IMR-90 (cell line): Measurements from ENCODE around the gene DUSP14. TPM values are rescaled to one million over a fixed set of nuclear protein-coding genes. Genes with fewer than 3 reads are reported as not detected.

Experiments
- ATAC-seq: fragments of 200-7000 bp; cut with Tn5 transposase; 2 replicates; pipeline ENCODE4 v1.9.1; 2020; ENCODE audit warnings: low read depth, mild to moderate bottlenecking, moderate library complexity
- BruUV-seq: library from RNA; stranded (reverse); fragments of 400-500 nt; replicated peaks from 2 replicates; lab custom pipeline; 2021; lab: Mats Ljungman, UMichigan
- CTCF ChIA-PET: fragments of 300-600 bp; formaldehyde crosslinking; extraction: SDS; loops from one replicate; lab custom pipeline; 2021; ENCODE audit warnings: antibody characterized with exemption; lab: Yijun Ruan, JAX
- POLR2A ChIA-PET: fragments of 300-600 bp; sonication (Branson Sonifier 250); formaldehyde crosslinking; loops from one replicate; lab custom pipeline; 2022; ENCODE audit warnings: antibody characterized with exemption; ENCODE audit not compliant: unreplicated experiment; lab: Charles Lee
- DNase-seq: peaks from one replicate; pipeline ENCODE4 v3.0.0; 2013
- H2AFZ ChIP-seq: replicated peaks from 2 replicates; pipeline ENCODE3; 2013; ENCODE audit warnings: low read length, mild to moderate bottlenecking; ENCODE audit not compliant: poor library complexity
- H2AK5ac ChIP-seq: 2 replicates; pipeline ENCODE4 v1.6.1; 2013; ENCODE audit warnings: low read depth, low read length, inconsistent platforms
- H2AK9ac ChIP-seq: replicated peaks from 2 replicates; pipeline ENCODE3; 2013; ENCODE audit warnings: mild to moderate bottlenecking, low read depth, low read length, moderate library complexity; ENCODE audit not compliant: poor library complexity
- H2BK120ac ChIP-seq: 2 replicates; pipeline ENCODE4 v1.6.1; 2013; ENCODE audit warnings: low read depth, low read length, inconsistent platforms
- H2BK15ac ChIP-seq: 3 replicates; pipeline ENCODE4 v1.6.1; 2013; ENCODE audit warnings: low read depth, low read length, inconsistent platforms
- H2BK20ac ChIP-seq: 2 replicates; pipeline ENCODE4 v1.6.1; 2013; ENCODE audit warnings: low read depth, mild to moderate bottlenecking, inconsistent platforms, low read length, moderate library complexity
- H2BK5ac ChIP-seq: 2 replicates; pipeline ENCODE4 v1.6.1; 2013; ENCODE audit warnings: mild to moderate bottlenecking, low read depth, low read length, inconsistent platforms; ENCODE audit not compliant: poor library complexity, severe bottlenecking
- H3K14ac ChIP-seq: replicated peaks from 2 replicates; pipeline ENCODE4 v1.6.1; 2013; ENCODE audit warnings: low read depth, low read length, inconsistent platforms
- H3K18ac ChIP-seq: 2 replicates; pipeline ENCODE4 v1.6.1; 2013; ENCODE audit warnings: low read depth, low read length, control low read depth
- H3K23ac ChIP-seq: 2 replicates; pipeline ENCODE4 v1.6.1; 2013; ENCODE audit warnings: low read depth, low read length, inconsistent platforms
- H3K27ac ChIP-seq: 2 replicates; pipeline ENCODE4 v1.5.1; 2013; ENCODE audit warnings: mild to moderate bottlenecking, control low read depth, low read length; ENCODE audit not compliant: insufficient read depth
- H3K27me3 ChIP-seq: 2 replicates; pipeline ENCODE4 v1.6.1; 2013; ENCODE audit warnings: low read length; ENCODE audit not compliant: control insufficient read depth, insufficient read depth
- H3K36me3 ChIP-seq: 2 replicates; pipeline ENCODE4 v1.6.1; 2013; ENCODE audit warnings: low read length, mixed read lengths; ENCODE audit not compliant: control insufficient read depth, insufficient read depth
- H3K4ac ChIP-seq: 2 replicates; pipeline ENCODE4 v1.6.1; 2013; ENCODE audit warnings: low read depth, low read length, inconsistent platforms
- H3K4me1 ChIP-seq: 2 replicates; pipeline ENCODE4 v1.6.1; 2013; ENCODE audit warnings: low read length, mixed read lengths; ENCODE audit not compliant: control insufficient read depth, insufficient read depth
- H3K4me2 ChIP-seq: 2 replicates; pipeline ENCODE4 v1.6.1; 2013; ENCODE audit warnings: low read depth, mild to moderate bottlenecking, control low read depth, low read length, moderate library complexity
- H3K4me3 ChIP-seq: 2 replicates; pipeline ENCODE4 v1.5.1; 2013; ENCODE audit warnings: low read depth, mild to moderate bottlenecking, control low read depth, low read length, moderate library complexity; ENCODE audit not compliant: insufficient read depth
- H3K56ac ChIP-seq: 2 replicates; pipeline ENCODE4 v1.6.1; 2013; ENCODE audit warnings: low read length, inconsistent platforms; ENCODE audit not compliant: insufficient read depth; ENCODE audit errors: extremely low read depth
- H3K79me1 ChIP-seq, 2 experiments: 2 replicates each; pipeline ENCODE4 v1.6.1; 2013; ENCODE audit warnings: low read length in 2 of 2, inconsistent platforms in 1 of 2, low read depth in 1 of 2
- H3K9ac ChIP-seq: 2 replicates; pipeline ENCODE4 v1.6.1; 2013; ENCODE audit warnings: low read depth, low read length, control low read depth
- H3K9me1 ChIP-seq: 2 replicates; pipeline ENCODE4 v1.6.1; 2013; ENCODE audit warnings: low read length, inconsistent platforms; ENCODE audit not compliant: insufficient read depth
- H3K9me3 ChIP-seq: 2 replicates; pipeline ENCODE4 v1.6.1; 2013; ENCODE audit warnings: low read length; ENCODE audit not compliant: control insufficient read depth, insufficient read depth
- H4K20me1 ChIP-seq: 2 replicates; pipeline ENCODE4 v1.6.1; 2013; ENCODE audit warnings: low read length, inconsistent platforms; ENCODE audit not compliant: insufficient read depth
- H4K5ac ChIP-seq: 2 replicates; pipeline ENCODE4 v1.6.1; 2013; ENCODE audit warnings: mild to moderate bottlenecking, low read depth, low read length, control low read depth
- H4K8ac ChIP-seq, 2 experiments: 2 replicates each; pipeline ENCODE4 v1.6.1; 2013; ENCODE audit warnings: low read depth in 2 of 2, low read length in 2 of 2, control low read depth in 1 of 2, inconsistent platforms in 1 of 2
- H4K91ac ChIP-seq: 2 replicates; pipeline ENCODE4 v1.6.1; 2013; ENCODE audit warnings: low read depth, low read length, inconsistent platforms; ENCODE audit not compliant: insufficient read depth
- BHLHE40 ChIP-seq: fragments of 150-350 bp; IDR thresholded peaks from 2 replicates; pipeline ENCODE4 v1.6.1; 2016; ENCODE audit warnings: mild to moderate bottlenecking, low read depth, low read length
- CEBPB ChIP-seq: IDR thresholded peaks from 2 replicates; pipeline ENCODE4 v1.6.1; 2012; ENCODE audit warnings: low read depth, low read length, improper control_type of control experiment
- CHD1 ChIP-seq: IDR thresholded peaks from 2 replicates; pipeline ENCODE4 v1.6.1; 2012; ENCODE audit warnings: low read depth, low read length, improper control_type of control experiment
- CTCF ChIP-seq: conservative IDR thresholded peaks from 2 replicates; pipeline ENCODE4 v1.5.1; 2012; ENCODE audit warnings: mild to moderate bottlenecking, low read depth, low read length, improper control_type of control experiment
- ELK1 ChIP-seq: fragments of 150-350 bp; IDR thresholded peaks from 2 replicates; pipeline ENCODE4 v1.6.1; 2016; ENCODE audit warnings: low read depth, mild to moderate bottlenecking, low read length, moderate library complexity, borderline replicate concordance
- FOS ChIP-seq: fragments of 150-350 bp; IDR thresholded peaks from 2 replicates; pipeline ENCODE4 v1.6.1; 2016; ENCODE audit warnings: low read depth, low read length
- MAFK ChIP-seq: IDR thresholded peaks from 2 replicates; pipeline ENCODE4 v1.6.1; 2012; ENCODE audit warnings: low read depth, low read length, improper control_type of control experiment
- MAZ ChIP-seq: IDR thresholded peaks from 2 replicates; pipeline ENCODE4 v1.6.1; 2012; ENCODE audit warnings: low read depth, mild to moderate bottlenecking, low read length, improper control_type of control experiment, moderate library complexity, borderline replicate concordance
- MXI1 ChIP-seq: IDR thresholded peaks from 2 replicates; pipeline ENCODE4 v1.6.1; 2012; ENCODE audit warnings: low read depth, mild to moderate bottlenecking, low read length, moderate library complexity, borderline replicate concordance
- NFE2L2 ChIP-seq: fragments of 150-350 bp; IDR thresholded peaks from 2 replicates; pipeline ENCODE4 v1.6.1; 2016; ENCODE audit warnings: low read depth, mild to moderate bottlenecking, low read length
- POLR2A ChIP-seq: IDR thresholded peaks from 2 replicates; pipeline ENCODE4 v1.6.1; 2012; ENCODE audit warnings: mild to moderate bottlenecking, low read depth, low read length
- RAD21 ChIP-seq: IDR thresholded peaks from 2 replicates; pipeline ENCODE4 v1.6.1; 2012; ENCODE audit warnings: low read length, improper control_type of control experiment
- RCOR1 ChIP-seq: IDR thresholded peaks from 2 replicates; pipeline ENCODE4 v1.6.1; 2012; ENCODE audit warnings: mild to moderate bottlenecking, low read length, improper control_type of control experiment; ENCODE audit not compliant: insufficient replicate concordance
- RFX5 ChIP-seq: IDR thresholded peaks from 2 replicates; pipeline ENCODE4 v1.8.0; 2012; ENCODE audit warnings: low read depth, mild to moderate bottlenecking, low read length, moderate library complexity
- SMC3 ChIP-seq: fragments of 150-350 bp; IDR thresholded peaks from 2 replicates; pipeline ENCODE4 v1.6.1; 2016; ENCODE audit warnings: low read depth, mild to moderate bottlenecking, antibody characterized with exemption, low read length, moderate library complexity
- USF2 ChIP-seq: fragments of 150-350 bp; IDR thresholded peaks from 2 replicates; pipeline ENCODE4 v1.6.1; 2017; ENCODE audit warnings: mild to moderate bottlenecking, antibody characterized with exemption, low read length, low read depth
- WGBS, 2 experiments: methylation state at CpG; one replicate each; pipeline versions ENCODE4 v1.1.5 to v1.1.7; 2013; ENCODE audit warnings: missing lambda C conversion rate in 2 of 2; ENCODE audit not compliant: insufficient read length in 1 of 2; ENCODE audit errors: extremely low coverage in 2 of 2; 5-methylcytosine and 5-hydroxymethylcytosine counted together
- dilution Hi-C: fragments of 300-500 bp; cut with HindIII; formaldehyde crosslinking; loops from one replicate; pipeline ENCODE4 v1.14.3; 2018; ENCODE audit warnings: low sequenced_read_pairs; ENCODE audit not compliant: unreplicated experiment
- in situ Hi-C: fragments of 300-500 bp; cut with MboI; formaldehyde crosslinking; loops from 3 replicates; pipeline ENCODE4 v1.14.3; 2019; ENCODE audit warnings: low sequenced_read_pairs, inconsistent platforms, mixed read lengths
- intact Hi-C: fragments of 100-400 bp; cut with micrococcal nuclease; formaldehyde crosslinking; loops from 2 replicates; pipeline ENCODE4 v1.10.0; 2022
- polyA plus RNA-seq, 3 experiments: library from polyadenylated mRNA; depleted of rRNA; stranded (reverse); fragments of >200 nt; gene quantifications; 2 replicates each; pipeline ENCODE4 v1.2.3, GENCODE V29; 2012; ENCODE audit warnings: low replicate concordance in 1 of 3
- total RNA-seq: library from RNA; depleted of rRNA; stranded (reverse); fragments of >200 nt; gene quantifications from 2 replicates; pipeline ENCODE4 v1.2.3, GENCODE V29; 2012

The DUSP14 gene
- total and polyA plus RNA-seq, 2 of the 4 experiments (the other 2 are of a cell fraction) = 97.5 to 127 TPM

- no peak overlapping the region for H4K5ac ChIP-seq
- H3K9ac ChIP-seq = no peak overlapping the region
- no peak overlapping the region for H2AK5ac ChIP-seq
- no peak overlapping the region for H2AK9ac ChIP-seq
- 0 out of 2 replicates have a peak, but pooled peaks cover 2% of the 10 kb centered on the region for H4K20me1 ChIP-seq
- no peaks in the 10 kb centered on the region for H3K27me3 ChIP-seq
- H3K23ac ChIP-seq = no peak overlapping the region
- no peak overlapping the region for H3K27ac ChIP-seq
- no peak overlapping the region for H2BK15ac ChIP-seq
- TF ChIP-seq RCOR1 (no peak), CTCF (no peak), POLR2A (no peak), USF2 (no peak), MAZ (no peak), CHD1 (no peak), BHLHE40 (no peak), ELK1 (no peak), MAFK (no peak), MXI1 (no peak), SMC3 (no peak), FOS (no peak), RAD21 (no peak), NFE2L2 (no peak), CEBPB (no peak), RFX5 (no peak)
- H4K8ac ChIP-seq = no peak overlapping the region
- H2AFZ ChIP-seq = no peak overlapping the region
- no peak overlapping the region for H4K91ac ChIP-seq
- ChIA-PET POLR2A (no interaction called here), CTCF (no interaction called here)
- in situ Hi-C loops = no loop called here
- peaks cover 45% of the 10 kb centered on the region for H3K36me3 ChIP-seq
- H2BK120ac ChIP-seq = no peak overlapping the region
- no peaks in the 10 kb centered on the region for H3K9me3 ChIP-seq
- ATAC-seq = no peak
- WGBS, 2 experiments = 96% methylated on average over 3 of the region's 5 CpGs; no CpG with 5 or more reads in 1 of the 2 experiments
- H3K4me3 ChIP-seq = no peak overlapping the region
- no peak overlapping the region for H3K18ac ChIP-seq
- BruUV-seq = no TSS peak
- no peak overlapping the region for H2BK20ac ChIP-seq
- dilution Hi-C loops = no loop called here
- DNase-seq = no peak
- intact Hi-C loops = no loop called here
- no peak overlapping the region for H3K14ac ChIP-seq
- H3K4ac ChIP-seq = no peak overlapping the region
- no peak overlapping the region for H3K4me2 ChIP-seq
- peaks cover 3% of the 10 kb centered on the region for H3K4me1 ChIP-seq
- H3K9me1 ChIP-seq = peaks cover under 1% of the 10 kb centered on the region
- peaks cover 4 to 15% of the 10 kb centered on the region in 2 experiments; a peak in 3 of 4 replicates for H3K79me1 ChIP-seq
- H3K56ac ChIP-seq = no peak overlapping the region
- H2BK5ac ChIP-seq = no peak overlapping the region
Measured at GRCh38 chr17:37535906-37536305, 46.2 kb downstream of the DUSP14 start.
